Retinal pigment epithelial cell (primary cell): ENCODE measurements around the gene CD300C.

ENCODE experiments used
- DNase-seq: peaks from one replicate; pipeline ENCODE4 v3.0.0-alpha.2; 2010; ENCODE audit warnings: low read depth
- H3K4me3 ChIP-seq: 2 replicates; pipeline ENCODE4 v1.5.1; 2011; ENCODE audit warnings: mild to moderate bottlenecking, low read length, control low read depth, moderate library complexity
- CTCF ChIP-seq: conservative IDR thresholded peaks from 2 replicates; pipeline ENCODE4 v1.5.1; 2011; ENCODE audit warnings: low read depth, low read length, control low read depth, inconsistent platforms

The CD300C gene

GRCh38 chr17:74547736-74548135 lies 1.8 kb upstream of the CD300C start:
- no peak for TF ChIP-seq CTCF
- no peak for DNase-seq
- H3K4me3 ChIP-seq: no peak overlapping the region

GRCh38 chr17:74547264-74547663 lies 1.3 kb upstream of the CD300C start:
- no peak for TF ChIP-seq CTCF
- no peak for DNase-seq
- no peak overlapping the region for H3K4me3 ChIP-seq

GRCh38 chr17:74546586-74546985 lies 671 bp upstream of the CD300C start:
- no peak for TF ChIP-seq CTCF
- no peak overlapping the region for H3K4me3 ChIP-seq
- no peak for DNase-seq

- TF ChIP-seq CTCF: no peak
- H3K4me3 ChIP-seq: no peak overlapping the region
- DNase-seq: no peak
Observed at GRCh38 chr17:74544991-74545842, 698 bp downstream of the CD300C start.

- no peak overlapping the region for H3K4me3 ChIP-seq
- no peak for DNase-seq
- no peak for TF ChIP-seq CTCF
Observed at GRCh38 chr17:74543891-74544760, 1.8 kb downstream of the CD300C start.

GRCh38 chr17:74543406-74543805 lies 2.5 kb downstream of the CD300C start:
- H3K4me3 ChIP-seq: no peak overlapping the region
- no peak for TF ChIP-seq CTCF
- DNase-seq: no peak
